RWPE2 (cell line): Measurements from ENCODE around the gene IPO5.

Source experiments
- ATAC-seq: fragments of 200-7000 bp; cut with Tn5 transposase; 3 replicates; pipeline ENCODE4 v1.9.1; 2021; ENCODE audit warnings: low read depth
- DNase-seq: peaks from one replicate; pipeline ENCODE4 v3.0.0-alpha.2; 2020; ENCODE audit warnings: low spot score
- H3K27ac ChIP-seq: fragments of 450-650 bp; 2 replicates; pipeline ENCODE4 v1.5.1; 2017; ENCODE audit warnings: mild to moderate bottlenecking; ENCODE audit not compliant: poor library complexity, severe bottlenecking
- H3K27me3 ChIP-seq: fragments of 250-450 bp; sonication (Bioruptor Pico); 2 replicates; pipeline ENCODE4 v1.5.1; 2021; ENCODE audit warnings: mild to moderate bottlenecking, moderate library complexity; ENCODE audit not compliant: insufficient read depth, poor library complexity, severe bottlenecking
- H3K36me3 ChIP-seq: fragments of 250-450 bp; sonication (Bioruptor Pico); 2 replicates; pipeline ENCODE4 v1.5.1; 2020; ENCODE audit warnings: low read depth, mild to moderate bottlenecking, moderate library complexity
- H3K4me1 ChIP-seq: fragments of 250-450 bp; sonication (Bioruptor Pico); 2 replicates; pipeline ENCODE4 v1.5.1; 2021; ENCODE audit warnings: mild to moderate bottlenecking, moderate library complexity; ENCODE audit not compliant: insufficient read depth, poor library complexity, severe bottlenecking
- H3K4me3 ChIP-seq: fragments of 250-450 bp; sonication (Bioruptor Pico); 2 replicates; pipeline ENCODE4 v1.5.1; 2021; ENCODE audit warnings: mild to moderate bottlenecking, moderate library complexity; ENCODE audit not compliant: severe bottlenecking
- H3K9me3 ChIP-seq: fragments of 250-450 bp; sonication (Bioruptor Pico); 2 replicates; pipeline ENCODE4 v1.5.1; 2021; ENCODE audit warnings: mild to moderate bottlenecking, moderate library complexity; ENCODE audit not compliant: severe bottlenecking
- TF ChIP-seq, protein P1 (sequence below): fragments of 450-650 bp; IDR thresholded peaks from one replicate; pipeline ENCODE4 v1.5.1; 2017; ENCODE audit warnings: mild to moderate bottlenecking, moderate library complexity; ENCODE audit not compliant: poor library complexity, severe bottlenecking

The IPO5 gene

GRCh38 chr13:97962887-97963286, 9.4 kb downstream of the IPO5 start:
- TF ChIP-seq, protein P1, sequence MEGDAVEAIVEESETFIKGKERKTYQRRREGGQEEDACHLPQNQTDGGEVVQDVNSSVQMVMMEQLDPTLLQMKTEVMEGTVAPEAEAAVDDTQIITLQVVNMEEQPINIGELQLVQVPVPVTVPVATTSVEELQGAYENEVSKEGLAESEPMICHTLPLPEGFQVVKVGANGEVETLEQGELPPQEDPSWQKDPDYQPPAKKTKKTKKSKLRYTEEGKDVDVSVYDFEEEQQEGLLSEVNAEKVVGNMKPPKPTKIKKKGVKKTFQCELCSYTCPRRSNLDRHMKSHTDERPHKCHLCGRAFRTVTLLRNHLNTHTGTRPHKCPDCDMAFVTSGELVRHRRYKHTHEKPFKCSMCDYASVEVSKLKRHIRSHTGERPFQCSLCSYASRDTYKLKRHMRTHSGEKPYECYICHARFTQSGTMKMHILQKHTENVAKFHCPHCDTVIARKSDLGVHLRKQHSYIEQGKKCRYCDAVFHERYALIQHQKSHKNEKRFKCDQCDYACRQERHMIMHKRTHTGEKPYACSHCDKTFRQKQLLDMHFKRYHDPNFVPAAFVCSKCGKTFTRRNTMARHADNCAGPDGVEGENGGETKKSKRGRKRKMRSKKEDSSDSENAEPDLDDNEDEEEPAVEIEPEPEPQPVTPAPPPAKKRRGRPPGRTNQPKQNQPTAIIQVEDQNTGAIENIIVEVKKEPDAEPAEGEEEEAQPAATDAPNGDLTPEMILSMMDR = no peak
- H3K27me3 ChIP-seq = no peaks in the 10 kb centered on the region

GRCh38 chr13:97967226-97967625, 13.8 kb downstream of the IPO5 start:
- no peaks in the 10 kb centered on the region for H3K4me1 ChIP-seq

More at GRCh38 chr13:97962887-97963286, 9.4 kb downstream of the IPO5 start:
- H3K36me3 ChIP-seq = no peaks in the 10 kb centered on the region
- H3K27ac ChIP-seq = no peak overlapping the region
- no peaks in the 10 kb centered on the region for H3K4me1 ChIP-seq
- H3K9me3 ChIP-seq = no peaks in the 10 kb centered on the region
- no peak for DNase-seq
- H3K4me3 ChIP-seq = no peak overlapping the region
- ATAC-seq = no peak

DNA sequence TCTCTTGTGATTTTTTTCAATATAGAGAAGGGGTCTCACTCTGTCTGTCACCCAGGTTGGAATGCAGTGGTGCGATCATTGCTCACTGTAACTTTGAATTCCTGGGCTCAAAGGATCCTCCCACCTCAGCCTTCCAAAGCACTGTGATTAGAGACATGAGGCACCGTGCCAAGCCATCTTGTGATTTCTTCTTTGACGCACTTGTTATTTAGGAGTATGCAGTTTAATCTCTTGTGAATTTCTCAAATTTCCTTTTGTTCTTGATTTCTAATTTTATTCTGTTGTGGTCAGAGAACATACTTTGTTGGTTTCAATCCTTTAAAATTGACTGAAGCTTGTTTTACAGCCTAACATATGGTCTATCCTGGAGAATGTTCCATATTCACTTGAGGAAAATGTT, 14.5 kb downstream of the IPO5 start:
- Histone ChIP-seq H3K27me3 (no peaks in the 10 kb centered on the region), H3K9me3 (no peaks in the 10 kb centered on the region), H3K4me3 (no peak overlapping the region), H3K36me3 (no peaks in the 10 kb centered on the region), H3K27ac (no peak overlapping the region), H3K4me1 (no peaks in the 10 kb centered on the region)
- no peak for DNase-seq
- ATAC-seq = no peak
- TF ChIP-seq, protein P1 = no peak

More at GRCh38 chr13:97967226-97967625, 13.8 kb downstream of the IPO5 start:
- no peaks in the 10 kb centered on the region for H3K27me3 ChIP-seq
- ATAC-seq (no peak), DNase-seq (no peak)
- H3K9me3 ChIP-seq = no peaks in the 10 kb centered on the region
- H3K36me3 ChIP-seq = no peaks in the 10 kb centered on the region
- H3K4me3 ChIP-seq = no peak overlapping the region
- no peak overlapping the region for H3K27ac ChIP-seq
- TF ChIP-seq, protein P1 = no peak

DNA sequence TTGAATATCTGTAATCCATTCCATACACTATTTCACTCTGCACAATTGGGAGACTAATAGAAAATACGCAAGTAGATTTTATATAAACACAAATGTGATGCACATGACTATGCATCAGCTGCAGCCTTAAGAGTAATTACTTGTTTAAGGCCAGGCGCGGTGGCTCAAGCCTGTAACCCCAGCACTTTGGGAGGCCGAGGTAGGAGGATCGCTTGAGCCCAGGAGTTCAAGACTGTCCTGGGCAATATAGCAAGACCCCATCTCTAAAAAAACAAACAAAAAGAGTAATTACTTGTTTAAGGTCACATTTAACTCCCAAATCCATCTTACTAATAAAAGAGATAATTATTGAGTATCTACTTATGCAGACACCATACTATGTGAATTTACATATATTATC, 18.0 kb downstream of the IPO5 start:
- no peak overlapping the region for H3K4me3 ChIP-seq
- DNase-seq (no peak), ATAC-seq (no peak)
- H3K9me3 ChIP-seq = no peaks in the 10 kb centered on the region
- TF ChIP-seq, protein P1 = no peak
- H3K27ac ChIP-seq = no peak overlapping the region
- peaks cover 2% of the 10 kb centered on the region for H3K4me1 ChIP-seq
- no peaks in the 10 kb centered on the region for H3K36me3 ChIP-seq
- no peaks in the 10 kb centered on the region for H3K27me3 ChIP-seq

DNA sequence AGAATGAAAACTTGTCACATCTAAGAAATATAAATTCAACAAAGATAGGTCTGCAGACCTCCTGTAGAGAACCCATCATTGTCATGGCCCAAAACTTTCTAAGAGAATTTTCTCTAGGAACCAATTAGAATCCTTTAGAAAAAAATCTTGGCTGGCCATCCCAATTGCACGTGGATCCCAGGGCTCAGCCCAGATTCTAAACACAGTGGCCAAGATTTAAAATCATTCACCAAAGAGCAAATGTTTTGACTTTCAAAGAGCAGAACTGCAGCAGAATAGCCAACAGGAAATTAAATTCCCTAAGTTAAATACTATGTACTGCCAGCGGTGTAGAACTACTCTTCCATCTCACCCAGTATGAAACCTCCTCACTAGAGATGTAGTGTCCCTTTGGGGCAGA, 21.3 kb downstream of the IPO5 start:
- Histone ChIP-seq H3K36me3 (peaks cover 24% of the 10 kb centered on the region), H3K27me3 (no peaks in the 10 kb centered on the region), H3K9me3 (no peaks in the 10 kb centered on the region), H3K27ac (peak overlapping the region; percentile 78), H3K4me1 (peaks cover 18% of the 10 kb centered on the region), H3K4me3 (no peak overlapping the region)
- TF ChIP-seq, protein P1 = no peak
- ATAC-seq = no peak
- DNase-seq = no peak
